ENCODE results near the gene ARMH2.
A peak's percentile ranks its signal among the peaks of the same experiment; 100 is the strongest.
"Not testable (repeated sequence)": the region's sequence is repeated elsewhere in the genome, so short reads cannot be mapped to it uniquely, and the experiment has no call there.

Gene ARMH2

DNA sequence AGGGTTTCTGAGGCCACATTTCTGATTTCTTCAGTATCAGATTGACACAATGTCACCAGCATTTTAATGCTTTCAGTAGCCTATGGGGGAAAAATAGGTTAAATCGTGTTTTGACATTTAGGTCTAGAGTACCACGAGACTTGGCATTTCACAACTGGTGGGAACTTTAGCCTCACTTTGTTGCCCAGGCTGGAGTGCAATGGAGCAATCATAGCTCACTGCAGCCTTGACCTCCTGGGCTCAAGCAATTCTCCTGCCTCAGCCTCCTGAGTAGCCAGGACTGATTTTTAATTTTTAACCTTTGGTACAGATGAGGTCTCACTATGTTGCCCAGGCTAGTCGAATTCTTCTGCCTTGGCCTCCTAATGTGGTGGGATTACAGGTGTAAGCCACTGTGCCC, 11.0 kb upstream of the ARMH2 start:
- no peak for DNase-seq

DNA sequence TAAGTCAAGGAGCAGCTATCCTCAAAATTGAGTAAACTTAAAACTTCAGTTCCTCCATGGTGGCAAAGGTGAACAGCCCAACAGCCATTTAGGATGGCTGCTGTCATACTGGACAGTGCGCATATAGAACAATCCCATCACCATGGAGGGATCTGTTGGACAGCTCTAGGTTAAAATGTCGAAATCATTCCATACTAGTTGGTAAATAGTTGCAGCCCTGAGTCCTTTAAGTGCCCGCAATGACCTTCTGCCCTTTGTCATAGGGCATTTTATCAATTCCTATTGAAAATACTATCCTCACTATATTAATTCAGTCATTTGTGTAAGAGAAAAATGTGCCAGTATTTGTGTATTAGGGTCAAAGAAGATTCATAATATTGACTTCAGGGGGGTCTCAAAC, 8.9 kb upstream of the ARMH2 start:
- DNase-seq: no peak

DNA sequence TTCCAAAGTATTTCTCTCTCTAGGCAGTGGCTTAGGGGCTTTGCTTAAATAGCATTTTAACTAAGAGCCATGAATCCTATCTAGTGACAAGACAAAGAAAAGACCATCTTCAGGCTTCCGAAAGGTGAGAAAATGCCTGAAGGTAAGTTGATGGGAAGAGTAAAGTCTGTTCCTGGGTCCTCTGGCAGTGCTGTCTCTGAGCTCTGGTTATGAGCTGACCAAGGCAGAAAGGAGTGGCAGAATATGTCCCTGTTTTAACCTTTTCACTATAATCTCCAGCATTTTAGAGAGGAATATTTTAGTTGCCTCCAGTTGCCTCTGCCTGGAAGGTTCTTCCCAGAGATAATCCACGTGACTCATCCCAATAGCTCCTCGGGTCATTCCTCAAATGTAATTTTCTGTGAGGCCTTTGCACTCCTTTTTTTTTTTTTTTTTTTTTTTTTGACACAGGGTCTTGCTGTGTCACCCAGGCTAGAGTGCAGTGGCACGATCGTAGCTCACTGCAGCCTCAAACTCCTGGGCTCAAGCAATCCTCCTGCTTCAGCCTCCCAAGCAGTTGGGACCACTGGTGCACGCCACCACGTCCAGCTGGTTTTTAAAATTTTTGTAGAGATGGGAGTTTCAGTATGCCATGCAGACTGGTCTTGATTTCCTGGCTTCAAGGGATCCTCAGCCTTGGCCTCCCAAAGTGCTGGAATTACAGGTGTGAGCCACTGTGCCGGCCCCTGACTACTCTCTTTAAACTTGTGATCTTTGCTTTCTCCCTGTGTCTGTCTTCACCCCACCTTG, 3.7 kb upstream of the ARMH2 start:
- no peak for DNase-seq

DNA sequence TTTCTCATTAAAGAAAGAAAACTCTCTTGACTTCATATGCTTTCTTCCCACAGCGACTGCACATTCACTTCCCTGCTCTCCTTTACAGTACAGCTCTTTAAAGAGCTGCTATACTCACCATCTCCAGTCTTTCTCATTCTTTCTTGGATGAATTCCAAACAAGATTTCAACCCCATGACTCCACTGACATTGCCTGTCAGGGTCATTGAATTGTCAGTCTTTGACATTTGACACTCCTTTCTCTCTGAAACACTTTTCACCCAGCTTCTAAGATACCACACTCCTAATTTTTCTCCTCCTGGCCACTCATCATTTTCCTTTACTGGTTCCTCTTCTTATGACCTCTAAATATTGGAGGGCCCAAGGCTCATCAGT, 811 bp upstream of the ARMH2 start:
- no peak for DNase-seq

DNA sequence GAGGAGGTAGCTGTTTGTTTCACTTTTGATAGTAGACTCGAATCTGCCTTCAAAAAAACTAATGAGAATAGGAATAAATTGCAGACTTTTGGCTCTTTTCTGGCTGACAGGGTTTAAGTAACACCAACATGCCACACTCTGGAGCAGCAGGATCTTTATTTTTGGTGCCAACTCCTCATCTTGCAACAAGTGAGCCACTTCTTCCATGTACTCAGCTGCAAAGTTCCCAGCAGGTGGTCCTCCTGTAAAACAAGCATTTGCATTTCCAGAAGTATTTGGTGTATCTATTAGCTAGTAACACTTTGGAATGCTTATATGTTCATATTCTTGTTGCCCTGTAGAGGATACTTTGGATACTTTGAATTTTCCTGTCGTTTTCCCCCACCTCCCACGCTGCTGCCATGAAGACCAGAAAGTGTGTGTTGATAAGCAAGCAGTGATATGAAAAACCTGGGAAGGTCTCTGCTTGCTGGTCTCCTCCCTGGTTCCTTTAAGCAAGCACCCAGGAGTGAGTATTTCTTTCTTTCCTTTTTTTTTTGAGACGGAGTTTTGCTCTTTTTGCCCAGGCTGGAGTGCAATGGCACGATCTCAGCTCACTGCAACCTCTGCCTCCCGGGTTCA, 1.0 kb downstream of the ARMH2 start:
- no peak for DNase-seq

DNA sequence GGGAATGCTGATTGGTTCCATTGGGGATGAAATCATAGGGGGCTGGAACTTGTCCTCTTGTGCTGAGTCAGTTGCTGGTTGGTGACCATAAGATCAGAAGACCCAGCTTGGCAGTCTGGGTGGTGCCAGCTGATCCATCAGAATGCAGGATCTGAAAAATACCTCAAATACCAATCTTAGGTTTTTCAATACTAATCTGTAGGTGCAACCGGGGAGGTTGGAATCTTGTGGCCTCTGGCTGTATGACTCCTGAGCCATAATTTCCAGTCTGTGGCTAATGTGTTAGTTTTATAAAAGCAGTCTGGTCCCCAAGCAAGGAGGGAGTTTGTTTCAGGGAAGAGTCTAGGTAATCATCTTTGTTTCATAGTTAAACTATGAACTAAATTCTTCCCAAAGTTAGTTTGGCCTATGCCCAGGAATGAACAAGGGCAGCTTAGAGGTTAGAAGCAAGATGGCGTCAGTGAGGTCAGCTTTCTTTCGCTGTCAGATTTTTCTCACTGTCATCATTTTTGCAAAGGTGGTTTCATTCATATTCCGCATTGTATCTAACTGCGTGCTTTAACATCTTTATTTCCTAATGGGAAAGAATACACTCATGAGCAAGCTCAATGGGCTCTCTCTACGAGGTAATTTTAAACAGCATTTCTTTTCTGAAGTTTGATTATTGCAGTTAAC, 2.0 kb downstream of the ARMH2 start:
- DNase-seq: no peak

DNA sequence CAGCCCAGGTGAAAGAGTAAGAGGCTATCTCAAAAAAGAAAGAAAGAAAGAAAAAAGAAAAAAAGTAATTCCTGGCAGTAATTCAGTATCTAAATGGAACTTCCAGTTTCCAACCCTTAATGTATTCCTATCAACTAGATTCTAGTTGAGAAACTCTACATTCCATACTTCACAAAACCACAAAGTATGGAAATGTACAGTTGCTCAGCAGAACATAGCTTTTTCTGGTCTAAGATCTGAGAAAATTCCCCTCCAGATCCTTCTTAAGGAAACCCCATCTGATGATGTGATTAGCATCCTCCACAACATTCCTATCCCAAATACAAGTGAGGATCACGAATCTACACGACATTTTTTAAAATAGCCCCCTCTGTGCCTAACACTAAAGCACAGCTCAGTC, 3.6 kb downstream of the ARMH2 start:
- no peak for DNase-seq

DNA sequence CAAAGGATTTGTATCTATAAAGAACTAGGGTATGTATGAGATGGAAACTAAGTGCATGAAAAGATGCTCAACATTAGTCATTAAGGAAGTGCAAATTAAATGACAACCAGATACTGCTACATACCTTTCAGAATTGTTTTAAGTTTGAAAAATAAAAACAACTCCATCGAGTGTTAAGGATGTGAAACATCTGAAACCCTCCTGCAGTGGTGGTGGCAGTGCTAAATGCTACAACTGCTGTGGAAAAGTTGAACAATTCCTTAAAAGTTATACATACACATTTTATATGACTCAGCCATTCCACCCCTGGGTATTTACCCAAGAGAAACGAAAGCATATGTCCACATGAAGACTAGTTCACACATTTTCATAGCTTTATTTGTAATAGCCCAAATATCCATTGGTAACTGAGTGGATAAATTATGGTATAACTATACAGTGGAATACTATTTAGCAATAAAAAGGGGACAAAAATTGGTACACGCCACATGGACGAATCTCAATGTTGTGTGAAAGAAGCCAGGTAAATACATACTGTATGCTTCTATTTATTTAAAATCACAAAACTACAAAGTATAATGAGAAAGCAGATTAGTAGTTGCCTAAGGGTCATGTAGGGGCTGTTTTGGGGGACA, 10.6 kb downstream of the ARMH2 start:
- no peak for DNase-seq

DNA sequence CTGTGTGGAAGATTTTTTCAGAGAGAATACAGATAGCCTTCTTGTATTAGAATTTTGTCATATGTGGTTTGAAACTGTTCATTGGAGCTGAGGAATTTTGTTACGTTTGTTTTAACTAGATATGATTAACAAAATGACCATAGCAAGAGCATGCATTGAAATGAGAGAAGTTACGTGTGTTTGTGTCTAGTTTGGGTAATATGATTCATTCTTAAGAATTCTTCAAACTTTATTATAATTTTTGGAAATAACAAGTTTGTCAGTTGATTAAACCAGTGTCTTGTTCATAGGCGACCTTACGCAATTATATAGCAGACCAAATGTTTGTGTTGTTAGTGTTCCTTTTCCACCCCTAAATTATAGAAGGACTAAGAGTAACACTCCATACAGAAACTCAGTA, 18.5 kb downstream of the ARMH2 start:
- no peak for DNase-seq

DNA sequence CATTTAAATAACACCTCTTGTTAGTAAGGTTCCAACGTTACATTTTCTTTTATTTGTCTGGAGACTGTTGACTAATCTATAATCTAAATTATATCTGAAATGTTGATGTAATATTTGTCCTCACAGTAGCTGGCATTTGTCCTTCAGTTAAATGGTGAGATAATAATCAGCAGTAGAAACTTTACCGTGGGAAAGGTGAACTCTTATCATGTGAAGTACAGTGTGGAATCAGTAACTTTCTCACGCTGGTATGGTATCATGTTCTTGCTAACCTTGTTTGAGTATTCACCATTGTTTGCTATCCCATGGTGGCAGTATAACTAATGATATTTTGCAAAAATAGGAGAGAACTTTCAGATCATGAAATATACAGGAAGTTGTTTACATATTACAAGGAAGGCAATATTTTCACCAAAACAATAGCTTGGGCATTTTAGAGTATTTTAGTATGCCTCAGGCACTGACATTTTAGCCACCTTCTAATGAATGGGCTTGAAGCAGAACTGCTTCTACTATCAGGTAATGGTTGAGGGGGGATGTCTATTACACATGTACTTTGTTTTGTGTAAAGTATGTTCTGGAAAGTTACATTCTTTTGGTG, 19.2 kb downstream of the ARMH2 start:
- DNase-seq: no peak

DNA sequence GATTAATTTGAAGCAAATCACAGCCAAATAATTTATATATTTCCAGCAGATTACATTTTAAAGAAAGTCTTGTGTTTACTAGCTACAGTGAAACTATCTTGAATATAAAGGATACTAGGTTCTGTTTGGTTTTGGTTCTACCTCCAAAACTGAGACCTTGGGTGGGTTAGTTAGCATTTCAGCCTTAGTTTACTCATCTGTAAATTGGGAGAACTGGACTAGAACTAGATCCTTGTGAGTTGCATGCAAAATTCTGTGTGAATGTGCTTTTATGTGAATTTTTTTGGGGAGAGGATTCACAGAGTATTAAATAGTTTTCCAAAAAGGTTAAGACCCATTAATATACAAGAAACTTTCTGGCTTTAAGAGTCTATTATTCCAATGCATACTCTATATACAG, 19.8 kb downstream of the ARMH2 start:
- DNase-seq: no peak

DNA sequence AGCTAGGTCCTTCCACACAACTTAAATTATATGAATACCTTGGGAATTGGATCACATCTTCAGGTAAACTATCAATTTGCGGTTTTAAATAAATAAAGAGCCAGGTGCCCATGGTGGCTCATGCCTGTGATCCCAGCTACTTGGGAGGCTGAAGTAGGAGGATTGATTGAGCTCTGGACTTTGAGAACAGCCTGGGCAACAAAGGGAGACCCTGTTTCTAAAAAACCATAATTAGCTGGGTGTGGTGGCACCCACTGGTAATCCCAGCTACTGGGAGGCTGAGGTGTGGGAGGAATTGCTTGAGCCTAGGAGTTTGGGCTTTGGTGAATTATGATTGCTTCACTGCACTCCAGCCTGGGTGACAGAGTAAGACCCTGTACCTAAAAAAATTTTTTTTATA, 20.6 kb downstream of the ARMH2 start:
- DNase-seq: no peak

DNA sequence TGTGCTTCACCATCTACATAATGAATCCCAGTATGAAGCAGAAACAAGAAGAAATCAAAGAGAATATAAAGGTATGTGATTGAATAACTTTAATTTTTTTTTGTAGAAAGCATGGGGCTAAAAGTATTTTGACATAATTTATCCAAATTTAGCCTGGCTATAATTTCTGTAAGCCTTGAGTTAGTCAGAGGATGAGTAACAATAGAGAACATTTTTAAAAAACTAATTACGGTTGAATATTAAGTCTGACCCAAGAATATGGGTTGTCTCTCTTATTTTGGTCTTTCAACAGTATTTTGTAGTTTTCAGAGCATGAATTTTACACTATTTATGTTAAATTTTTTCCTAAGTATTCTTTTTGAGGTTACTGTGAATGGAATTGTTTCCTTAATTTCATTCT, 21.5 kb downstream of the ARMH2 start:
- DNase-seq: no peak

DNA sequence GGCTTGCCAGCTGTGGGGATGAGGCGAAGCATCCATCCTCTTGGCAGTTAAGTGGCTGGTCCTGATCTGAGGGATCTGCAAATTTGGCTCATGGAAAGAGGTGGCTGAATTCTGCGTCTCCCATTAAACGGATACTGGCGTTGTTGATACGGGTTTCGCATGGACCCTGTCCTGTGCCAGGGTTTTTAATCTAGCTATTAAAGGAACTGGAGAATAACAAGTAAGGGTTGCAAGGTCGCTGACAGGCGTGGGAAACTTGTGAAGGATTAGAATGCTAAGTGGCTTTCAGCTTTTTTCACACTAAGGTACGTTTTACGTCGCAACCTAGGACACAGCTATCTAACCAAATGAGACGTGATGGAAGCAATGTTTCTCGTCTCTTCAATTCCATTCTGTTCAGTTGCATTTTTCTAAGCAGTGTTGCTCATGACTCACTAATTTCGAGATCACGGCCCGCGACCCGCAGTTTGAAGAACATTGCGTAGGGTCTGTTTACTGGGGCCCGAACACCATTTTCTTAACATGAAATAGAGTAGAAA, 23.1 kb downstream of the ARMH2 start:
- DNase-seq: no peak

DNA sequence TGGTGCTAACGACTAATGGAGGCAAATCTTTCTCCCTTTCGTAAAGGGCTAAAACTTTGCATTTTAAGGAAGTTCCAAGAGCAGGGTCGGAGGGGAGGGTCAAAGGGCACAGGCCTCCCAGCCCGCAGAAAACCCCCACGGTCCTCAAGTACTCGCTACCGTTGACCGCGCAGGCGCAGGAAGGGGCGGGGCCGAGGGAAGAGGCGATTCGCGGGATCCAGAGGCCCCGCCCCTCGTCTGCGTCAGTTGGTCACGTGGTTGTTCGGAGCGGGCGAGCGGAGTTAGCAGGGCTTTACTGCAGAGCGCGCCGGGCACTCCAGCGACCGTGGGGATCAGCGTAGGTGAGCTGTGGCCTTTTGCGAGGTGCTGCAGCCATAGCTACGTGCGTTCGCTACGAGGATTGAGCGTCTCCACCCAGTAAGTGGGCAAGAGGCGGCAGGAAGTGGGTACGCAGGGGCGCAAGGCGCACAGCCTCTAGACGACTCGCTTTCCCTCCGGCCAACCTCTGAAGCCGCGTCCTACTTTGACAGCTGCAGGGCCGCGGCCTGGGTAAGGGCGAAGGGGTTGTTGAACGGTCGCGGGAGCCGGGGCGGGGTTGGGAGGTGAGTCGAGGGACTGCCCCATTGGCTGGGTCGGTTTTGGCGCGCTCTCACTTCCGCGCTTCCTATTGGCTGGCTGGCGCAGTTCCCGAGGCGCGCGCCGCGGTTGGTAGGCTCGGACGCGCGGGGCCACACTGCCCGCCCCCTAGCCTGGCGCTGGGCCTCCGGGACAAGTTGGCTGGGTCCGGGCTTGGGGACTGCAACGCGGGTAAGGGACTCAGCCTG, 23.8 kb downstream of the ARMH2 start, which contains the start of gene GMNN:
Gene GMNN (plus strand): TSS at position 242 of the 824 bp plus-strand sequence. CDS start 2,310 bp downstream, outside the sequence.
- DNase-seq: peak; percentile 78

DNA sequence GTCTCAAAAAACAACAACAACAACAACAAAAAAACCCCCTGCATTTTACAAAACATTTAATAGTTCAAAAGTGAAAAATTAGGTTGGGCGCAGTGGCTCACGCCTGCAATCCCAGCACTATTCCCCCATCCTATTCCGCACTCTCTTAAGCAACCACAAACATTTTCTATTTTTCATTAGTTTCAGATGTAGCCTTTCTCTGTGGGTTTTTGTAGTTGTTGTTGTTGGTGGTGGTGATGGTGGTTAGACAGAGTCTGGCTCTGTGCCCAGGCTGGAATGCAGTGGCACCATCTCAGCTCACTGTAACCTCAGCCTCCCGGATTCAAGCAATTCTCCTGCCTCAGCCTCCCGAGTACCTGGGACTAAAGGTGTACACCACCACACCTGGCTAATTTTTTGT, 30.4 kb downstream of the ARMH2 start:
- no peak for DNase-seq

DNA sequence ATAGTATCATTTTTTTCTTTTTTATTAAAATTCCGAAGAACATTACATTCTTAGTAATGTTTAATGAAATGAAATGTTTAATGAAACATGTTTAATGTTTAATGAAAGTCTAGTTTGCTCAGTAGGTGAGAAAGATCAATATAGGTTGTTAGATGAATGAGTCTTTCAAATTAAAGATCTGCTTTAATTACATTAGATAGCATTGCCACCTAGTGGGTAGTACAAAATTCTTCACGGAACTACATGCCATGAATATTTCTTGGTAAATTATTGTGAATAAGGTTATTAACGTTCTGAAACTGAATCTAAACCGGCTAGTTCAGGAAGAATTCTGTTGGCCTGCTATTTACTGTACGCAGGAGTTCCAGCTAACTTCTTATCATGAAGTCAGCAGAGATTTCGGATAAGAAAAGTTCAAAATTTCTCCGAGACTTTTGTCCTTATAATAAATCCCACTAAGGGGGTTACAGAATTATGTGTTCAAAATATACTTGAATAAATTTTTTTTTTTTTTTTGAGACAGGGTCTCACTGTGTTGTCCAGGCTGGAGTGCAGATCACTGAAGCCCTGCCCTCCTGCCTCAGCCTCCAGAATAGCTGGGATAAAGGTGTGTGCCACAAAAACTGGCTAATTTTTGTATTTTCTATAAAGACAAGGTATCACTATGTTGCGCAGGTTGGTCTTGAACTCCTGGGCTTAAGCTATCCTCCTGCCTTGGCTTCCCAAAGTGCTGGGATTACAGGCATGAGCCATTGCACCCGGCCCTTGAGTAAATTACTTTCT, 31.8 kb downstream of the ARMH2 start:
- no peak for DNase-seq

DNA sequence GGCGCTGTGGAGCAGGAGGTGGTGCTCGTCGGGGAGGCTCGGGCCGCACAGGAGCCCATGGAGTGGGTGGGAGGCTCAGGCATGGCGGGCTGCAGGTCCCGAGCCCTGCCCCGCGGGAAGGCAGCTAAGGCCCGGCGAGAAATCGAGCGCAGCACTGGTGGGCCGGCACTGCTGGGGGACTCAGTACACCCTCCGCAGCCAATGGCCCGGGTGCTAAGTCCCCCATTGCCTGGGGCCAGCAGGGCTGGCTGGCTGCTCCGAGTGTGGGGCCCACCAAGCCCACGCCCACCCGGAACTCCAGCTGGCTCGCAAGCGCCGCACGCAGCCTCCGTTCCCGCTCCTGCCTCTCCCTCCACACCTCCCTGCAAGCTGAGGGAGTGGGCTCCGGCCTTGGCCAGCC, 32.7 kb downstream of the ARMH2 start:
- not testable (repeated sequence) for DNase-seq

DNA sequence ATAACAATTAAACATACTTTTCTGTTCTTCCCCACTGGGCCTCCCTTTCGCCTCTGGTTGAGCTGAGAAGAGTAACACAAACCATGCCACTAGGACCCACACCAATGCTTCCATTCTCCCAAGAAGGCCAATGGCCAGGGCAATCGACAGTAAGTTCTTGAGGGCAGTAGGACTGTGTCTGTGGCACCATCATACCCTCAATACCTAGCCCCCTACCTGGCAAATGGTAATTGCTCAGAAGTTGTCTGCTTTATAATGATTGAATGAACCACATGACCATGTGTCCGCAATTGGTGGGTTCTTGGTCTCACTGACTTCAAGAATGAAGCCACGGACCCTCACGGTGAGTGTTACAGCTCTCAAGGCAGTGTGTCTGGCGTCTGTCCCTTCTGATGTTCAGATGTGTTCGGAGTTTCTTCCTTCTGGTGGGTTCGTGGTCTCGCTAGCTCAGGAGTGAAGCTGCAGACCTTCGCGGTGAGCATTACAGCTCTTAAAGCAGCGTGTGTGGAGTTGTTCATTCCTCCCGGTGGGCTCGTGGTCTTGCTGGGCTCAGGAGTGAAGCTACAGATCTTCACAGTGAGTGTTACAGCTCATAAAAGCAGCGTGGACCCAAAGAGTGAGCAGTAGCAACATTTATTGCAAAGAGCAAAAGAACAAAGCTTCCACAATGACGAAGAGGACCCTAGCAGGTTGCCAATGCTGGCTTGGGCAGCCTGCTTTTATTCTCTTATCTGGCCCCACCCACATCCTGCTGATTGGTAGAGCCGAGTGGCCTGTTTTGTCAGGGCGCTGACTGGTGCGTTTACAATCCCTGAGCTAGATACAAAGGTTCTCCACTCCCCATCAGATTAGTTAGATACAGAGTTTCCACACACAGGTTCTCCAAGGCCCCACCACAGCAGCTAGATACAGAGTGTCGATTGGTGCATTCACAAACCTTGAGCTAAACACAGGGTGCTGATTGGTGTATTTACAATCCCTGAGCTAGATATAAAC, 33.6 kb downstream of the ARMH2 start:
- not testable (repeated sequence) for DNase-seq

DNA sequence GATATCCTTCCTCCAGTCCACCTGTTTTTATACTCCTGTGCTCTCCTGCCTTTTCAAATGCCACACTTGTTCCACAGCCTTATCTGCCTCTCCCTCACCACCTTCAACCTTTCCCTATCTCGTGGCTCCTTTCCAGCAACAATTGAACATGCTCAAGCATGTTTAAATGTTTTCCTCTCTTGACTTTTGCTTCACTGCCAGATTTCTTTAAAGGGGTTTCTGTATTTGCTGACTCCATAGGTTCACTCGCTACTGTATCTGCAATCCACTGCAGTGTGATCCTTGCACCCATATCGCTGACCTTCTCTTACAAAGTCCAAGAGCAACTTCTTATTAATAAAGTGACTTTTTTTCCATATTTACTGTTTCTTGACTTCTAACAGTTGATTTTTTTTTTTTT, 35.1 kb downstream of the ARMH2 start:
- DNase-seq: no peak

All from GOT3 (cell line).